ENCODE results near the gene LRRC27. TPM values are rescaled to one million over a fixed set of nuclear protein-coding genes. Genes with fewer than 3 reads are reported as not detected.

LRRC27 gene
- total and polyA plus RNA-seq, 2 of the 4 experiments (the other 2 are of a cell fraction): 3.8 to 5.3 TPM

DNA sequence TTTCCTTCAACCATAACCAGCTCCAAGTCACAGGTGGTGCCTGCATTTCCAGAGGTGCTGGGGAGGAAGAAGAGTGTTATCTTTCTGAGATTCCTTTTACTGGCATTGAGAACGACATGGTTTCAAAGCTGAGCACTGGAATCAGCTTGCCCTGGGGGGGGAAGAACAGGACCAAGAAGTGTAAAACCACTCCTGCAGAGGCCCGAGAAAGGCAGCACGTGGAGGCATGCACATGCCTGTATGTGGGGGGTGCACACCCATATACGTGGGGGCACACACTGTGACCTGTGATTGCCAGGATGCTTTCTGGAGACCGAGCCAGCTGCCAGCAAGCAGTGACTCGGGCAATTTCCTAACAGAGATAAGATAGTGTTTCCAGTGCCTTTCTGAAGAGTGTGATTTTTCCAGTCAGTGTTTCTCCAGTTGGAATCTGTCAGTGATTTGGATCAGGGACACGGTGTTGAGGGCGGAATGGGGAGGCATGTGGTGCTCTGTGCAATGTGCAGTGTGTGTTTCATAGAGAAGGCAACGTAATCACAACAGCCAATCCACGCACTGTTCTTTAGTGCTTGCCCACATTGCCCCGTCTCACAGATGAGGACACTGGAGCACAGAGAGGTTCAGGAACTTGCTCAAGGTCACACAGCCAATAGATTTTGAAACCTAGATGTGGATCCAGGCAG is 4.2 kb downstream of the LRRC27 start (continued):
- TF ChIP-seq, protein P1, sequence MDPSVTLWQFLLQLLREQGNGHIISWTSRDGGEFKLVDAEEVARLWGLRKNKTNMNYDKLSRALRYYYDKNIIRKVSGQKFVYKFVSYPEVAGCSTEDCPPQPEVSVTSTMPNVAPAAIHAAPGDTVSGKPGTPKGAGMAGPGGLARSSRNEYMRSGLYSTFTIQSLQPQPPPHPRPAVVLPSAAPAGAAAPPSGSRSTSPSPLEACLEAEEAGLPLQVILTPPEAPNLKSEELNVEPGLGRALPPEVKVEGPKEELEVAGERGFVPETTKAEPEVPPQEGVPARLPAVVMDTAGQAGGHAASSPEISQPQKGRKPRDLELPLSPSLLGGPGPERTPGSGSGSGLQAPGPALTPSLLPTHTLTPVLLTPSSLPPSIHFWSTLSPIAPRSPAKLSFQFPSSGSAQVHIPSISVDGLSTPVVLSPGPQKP (IDR thresholded peaks at IDR 0.05; ENCODE audit: borderline replicate concordance, low read depth, low read length): no peak

DNA sequence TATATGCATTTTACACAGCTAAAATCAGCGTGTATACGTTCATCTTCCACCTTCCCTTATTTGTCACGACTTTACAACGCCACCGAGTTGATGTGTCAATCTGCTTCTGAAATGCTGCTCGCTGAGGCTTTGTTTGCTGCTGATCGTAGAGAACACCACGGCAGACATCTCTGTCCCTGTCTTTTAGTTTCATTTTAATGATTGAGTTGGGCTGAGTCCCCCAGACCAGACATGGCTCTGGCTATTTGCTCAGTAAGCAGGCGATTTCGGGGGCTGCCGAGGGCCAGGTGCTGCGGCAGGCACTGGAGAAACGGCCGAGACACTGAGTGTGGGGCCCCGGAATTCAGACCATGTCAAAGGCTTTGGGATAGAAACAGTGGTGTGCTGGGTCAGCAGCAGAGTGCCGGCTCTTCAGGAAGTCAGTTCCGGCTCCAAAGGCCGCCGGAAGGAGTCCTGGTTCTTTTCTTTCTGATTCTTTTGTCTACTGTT is 5.0 kb downstream of the LRRC27 start:
- in situ Hi-C loops (cut with MboI; ENCODE audit: low sequenced_read_pairs): no loop called here
- peak overlapping the region; percentile 51 for H2AFZ ChIP-seq (replicated peaks; ENCODE audit: low read length, poor library complexity)
- H3K14ac ChIP-seq (replicated peaks; ENCODE audit: low read depth, low read length): no peak overlapping the region
- intact Hi-C loops (cut with micrococcal nuclease): no loop called here
- CTCF ChIA-PET: no interaction called here
- H4K5ac ChIP-seq (ENCODE audit: low read depth, low read length): no peak overlapping the region
- no peak overlapping the region for H2AK5ac ChIP-seq (ENCODE audit: low read depth, low read length)
- POLR2A ChIA-PET (ENCODE audit: unreplicated experiment): interaction anchor here (0.6 kb wide), 1 partner anchor 72 kb away, joined by 3 read pairs; no protein-coding TSS in a partner anchor
- 0 out of 2 replicates have a peak overlapping the region, but pooled peaks have one; percentile 9 for H3K4ac ChIP-seq (ENCODE audit: low read depth, low read length)
- H2BK120ac ChIP-seq (ENCODE audit: low read depth, low read length): no peak overlapping the region
- BruUV-seq (replicated peaks): no TSS peak
- no peak overlapping the region for H3K23ac ChIP-seq (ENCODE audit: low read depth, low read length)
- no peak overlapping the region for H2BK20ac ChIP-seq (ENCODE audit: low read depth, low read length)
- H3K4me2 ChIP-seq (ENCODE audit: low read depth, low read length): no peak overlapping the region
- H3K9ac ChIP-seq (ENCODE audit: low read depth, low read length): peak overlapping the region; percentile 29; the same call in 1 of the 2 replicates
- H3K4me3 ChIP-seq (ENCODE audit: insufficient read depth, low read depth, low read length): no peak overlapping the region
- no peak overlapping the region for H3K56ac ChIP-seq (ENCODE audit: extremely low read depth, insufficient read depth, low read length)
- WGBS, 2 experiments (ENCODE audit: extremely low coverage in 2 of 2, insufficient read length in 1 of 2): 85% methylated on average over 15 of the region's 19 CpGs; no CpG with 5 or more reads in 1 of the 2 experiments
- no peak overlapping the region for H2AK9ac ChIP-seq (replicated peaks; ENCODE audit: low read depth, low read length, poor library complexity)
- ATAC-seq (ENCODE audit: low read depth) (no peak), DNase-seq (no peak)
- H3K4me1 ChIP-seq (ENCODE audit: control insufficient read depth, insufficient read depth, low read length): no peaks in the 10 kb centered on the region; the same call in 1 of the 2 replicates
- dilution Hi-C loops (cut with HindIII; ENCODE audit: low sequenced_read_pairs, unreplicated experiment): loop anchor here (25.0 kb wide), 1 partner anchor 100 kb away; no protein-coding TSS in a partner anchor
- no peaks in the 10 kb centered on the region for H3K9me1 ChIP-seq (ENCODE audit: insufficient read depth, low read length)
- no peak overlapping the region for H4K91ac ChIP-seq (ENCODE audit: insufficient read depth, low read depth, low read length)
- H3K27ac ChIP-seq (ENCODE audit: insufficient read depth, low read length): no peak overlapping the region
- no peaks in the 10 kb centered on the region for H3K9me3 ChIP-seq (ENCODE audit: control insufficient read depth, insufficient read depth, low read length)
- peaks cover 0 to 7% of the 10 kb centered on the region in 2 experiments; a peak in 2 of 4 replicates for H3K79me1 ChIP-seq (ENCODE audit: low read depth in 1 of 2, low read length in 2 of 2)
- no peak overlapping the region for H2BK5ac ChIP-seq (ENCODE audit: low read depth, low read length, poor library complexity, severe bottlenecking)
- H3K18ac ChIP-seq (ENCODE audit: low read depth, low read length): no peak overlapping the region
- H3K36me3 ChIP-seq (ENCODE audit: control insufficient read depth, insufficient read depth, low read length): peaks cover 17% of the 10 kb centered on the region
- H3K27me3 ChIP-seq (ENCODE audit: control insufficient read depth, insufficient read depth, low read length): no peaks in the 10 kb centered on the region
- H4K8ac ChIP-seq (ENCODE audit: low read depth in 2 of 2, low read length in 2 of 2): no peak overlapping the region
- H2BK15ac ChIP-seq (ENCODE audit: low read depth, low read length): no peak overlapping the region
- H4K20me1 ChIP-seq (ENCODE audit: insufficient read depth, low read length): no peaks in the 10 kb centered on the region
- TF ChIP-seq CHD1 (IDR thresholded peaks at IDR 0.05; ENCODE audit: low read depth, low read length) (no peak), FOS (IDR thresholded peaks at IDR 0.05; ENCODE audit: low read depth, low read length) (no peak), MXI1 (IDR thresholded peaks at IDR 0.05; ENCODE audit: borderline replicate concordance, low read depth, low read length) (no peak), SMC3 (IDR thresholded peaks at IDR 0.05; ENCODE audit: low read depth, low read length) (no peak), NFE2L2 (IDR thresholded peaks at IDR 0.05; ENCODE audit: low read depth, low read length) (no peak), BHLHE40 (IDR thresholded peaks at IDR 0.05; ENCODE audit: low read depth, low read length) (no peak), MAFK (IDR thresholded peaks at IDR 0.05; ENCODE audit: low read depth, low read length) (no peak), CEBPB (IDR thresholded peaks at IDR 0.05; ENCODE audit: low read depth, low read length) (no peak), RCOR1 (IDR thresholded peaks at IDR 0.05; ENCODE audit: insufficient replicate concordance, low read length) (no peak)
- TF ChIP-seq, protein P2, sequence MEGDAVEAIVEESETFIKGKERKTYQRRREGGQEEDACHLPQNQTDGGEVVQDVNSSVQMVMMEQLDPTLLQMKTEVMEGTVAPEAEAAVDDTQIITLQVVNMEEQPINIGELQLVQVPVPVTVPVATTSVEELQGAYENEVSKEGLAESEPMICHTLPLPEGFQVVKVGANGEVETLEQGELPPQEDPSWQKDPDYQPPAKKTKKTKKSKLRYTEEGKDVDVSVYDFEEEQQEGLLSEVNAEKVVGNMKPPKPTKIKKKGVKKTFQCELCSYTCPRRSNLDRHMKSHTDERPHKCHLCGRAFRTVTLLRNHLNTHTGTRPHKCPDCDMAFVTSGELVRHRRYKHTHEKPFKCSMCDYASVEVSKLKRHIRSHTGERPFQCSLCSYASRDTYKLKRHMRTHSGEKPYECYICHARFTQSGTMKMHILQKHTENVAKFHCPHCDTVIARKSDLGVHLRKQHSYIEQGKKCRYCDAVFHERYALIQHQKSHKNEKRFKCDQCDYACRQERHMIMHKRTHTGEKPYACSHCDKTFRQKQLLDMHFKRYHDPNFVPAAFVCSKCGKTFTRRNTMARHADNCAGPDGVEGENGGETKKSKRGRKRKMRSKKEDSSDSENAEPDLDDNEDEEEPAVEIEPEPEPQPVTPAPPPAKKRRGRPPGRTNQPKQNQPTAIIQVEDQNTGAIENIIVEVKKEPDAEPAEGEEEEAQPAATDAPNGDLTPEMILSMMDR (conservative IDR thresholded peaks at IDR 0.05; ENCODE audit: low read depth, low read length): no peak
- TF ChIP-seq, protein P3, sequence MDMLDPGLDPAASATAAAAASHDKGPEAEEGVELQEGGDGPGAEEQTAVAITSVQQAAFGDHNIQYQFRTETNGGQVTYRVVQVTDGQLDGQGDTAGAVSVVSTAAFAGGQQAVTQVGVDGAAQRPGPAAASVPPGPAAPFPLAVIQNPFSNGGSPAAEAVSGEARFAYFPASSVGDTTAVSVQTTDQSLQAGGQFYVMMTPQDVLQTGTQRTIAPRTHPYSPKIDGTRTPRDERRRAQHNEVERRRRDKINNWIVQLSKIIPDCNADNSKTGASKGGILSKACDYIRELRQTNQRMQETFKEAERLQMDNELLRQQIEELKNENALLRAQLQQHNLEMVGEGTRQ (IDR thresholded peaks at IDR 0.05; ENCODE audit: low read depth, low read length): no peak
